ENCODE results near the gene TMEM26. TPM values are rescaled to one million over a fixed set of nuclear protein-coding genes. Genes with fewer than 3 reads are reported as not detected.

The TMEM26 gene
- total and polyA plus RNA-seq, 7 experiments from 2014 or later: 0.16 to 0.43 TPM; not detected in 5

DNA sequence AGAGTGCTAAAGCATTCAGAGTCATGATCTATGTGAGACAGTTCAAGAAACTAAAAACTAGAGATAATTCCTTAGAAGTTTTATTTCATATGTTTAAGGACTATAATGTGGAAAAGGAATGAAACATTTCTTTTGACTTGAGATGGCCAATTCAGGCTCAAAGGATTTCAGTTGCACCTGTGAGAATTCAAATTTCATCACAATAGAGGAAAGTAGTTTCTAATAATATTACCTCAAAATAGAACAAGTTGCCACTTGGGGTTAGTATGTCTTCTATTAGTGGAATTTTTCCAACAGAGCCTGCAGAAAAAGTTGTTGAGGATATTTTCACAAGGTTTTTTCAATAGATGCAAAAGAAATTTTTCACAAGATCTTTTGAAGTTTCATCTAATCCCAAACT, 37.4 kb downstream of the TMEM26 start:
- Mint-ChIP-seq H3K4me1 (no peaks in the 10 kb centered on the region), H3K36me3 (peaks cover 0 to 4% (median 0%) of the 10 kb centered on the region in 5 donors), H3K4me3 (no peak overlapping the region), H3K9me3 (peaks cover 0 to 25% (median 10%) of the 10 kb centered on the region in 11 donors), H3K27me3 (peaks cover 0 to 12% (median 5%) of the 10 kb centered on the region in 5 donors), H3K27ac (no peak overlapping the region)
- intact Hi-C loops (cut with micrococcal nuclease): no loop called here
- DNase-seq (no peak), ATAC-seq (no peak)
- H3K9me3 ChIP-seq (ENCODE audit: control insufficient read depth in 2 of 3, low read length in 3 of 3): no peaks in the 10 kb centered on the region
- no peaks in the 10 kb centered on the region for H3K27me3 ChIP-seq (ENCODE audit: control insufficient read depth in 2 of 2, insufficient read depth in 2 of 2, low read length in 2 of 2)
- H3K36me3 ChIP-seq (ENCODE audit: control insufficient read depth in 2 of 3, insufficient read depth in 3 of 3, low read length in 3 of 3): no peaks in the 10 kb centered on the region
- H3K4me3 ChIP-seq (ENCODE audit: low read length): no peak overlapping the region
- no peaks in the 10 kb centered on the region for H3K4me1 ChIP-seq (ENCODE audit: control insufficient read depth in 2 of 2, insufficient read depth in 2 of 2, low read length in 2 of 2)
- POLR2A ChIA-PET: no interaction called here
- CTCF ChIA-PET: no interaction called here
- no peak overlapping the region for H3K27ac ChIP-seq (ENCODE audit: low read depth, low read length)

- Mint-ChIP-seq H3K27me3 (peaks cover 0 to 9% (median 5%) of the 10 kb centered on the region in 5 donors), H3K36me3 (no peaks in the 10 kb centered on the region), H3K4me1 (no peaks in the 10 kb centered on the region), H3K9me3 (no peaks in the 10 kb centered on the region), H3K4me3 (no peak overlapping the region), H3K27ac (no peak overlapping the region)
- no peak overlapping the region for H3K4me3 ChIP-seq (ENCODE audit: low read length)
- no peak for ATAC-seq
- DNase-seq: no peak
- CTCF ChIA-PET: no interaction called here
- no peaks in the 10 kb centered on the region for H3K4me1 ChIP-seq (ENCODE audit: control insufficient read depth in 2 of 2, insufficient read depth in 2 of 2, low read length in 2 of 2)
- intact Hi-C loops (cut with micrococcal nuclease): no loop called here
- H3K27me3 ChIP-seq (ENCODE audit: control insufficient read depth in 2 of 2, insufficient read depth in 2 of 2, low read length in 2 of 2): no peaks in the 10 kb centered on the region
- POLR2A ChIA-PET: no interaction called here
- H3K27ac ChIP-seq (ENCODE audit: low read depth, low read length): no peak overlapping the region
- no peaks in the 10 kb centered on the region for H3K36me3 ChIP-seq (ENCODE audit: control insufficient read depth in 2 of 3, insufficient read depth in 3 of 3, low read length in 3 of 3)
- H3K9me3 ChIP-seq (ENCODE audit: control insufficient read depth in 2 of 3, low read length in 3 of 3): no peaks in the 10 kb centered on the region
These were observed 41.5 kb downstream of the TMEM26 start for GRCh38 chr10:61411706-61412105.

- Mint-ChIP-seq H3K9me3 (no peaks in the 10 kb centered on the region), H3K4me3 (no peak overlapping the region), H3K27me3 (peaks cover 0 to 10% (median 7%) of the 10 kb centered on the region in 5 donors), H3K27ac (no peak overlapping the region), H3K4me1 (no peaks in the 10 kb centered on the region), H3K36me3 (no peaks in the 10 kb centered on the region)
- Histone ChIP-seq H3K4me1 (ENCODE audit: control insufficient read depth in 2 of 2, insufficient read depth in 2 of 2, low read length in 2 of 2) (no peaks in the 10 kb centered on the region), H3K27me3 (ENCODE audit: control insufficient read depth in 2 of 2, insufficient read depth in 2 of 2, low read length in 2 of 2) (no peaks in the 10 kb centered on the region), H3K27ac (ENCODE audit: low read depth, low read length) (no peak overlapping the region), H3K36me3 (ENCODE audit: control insufficient read depth in 2 of 3, insufficient read depth in 3 of 3, low read length in 3 of 3) (no peaks in the 10 kb centered on the region), H3K4me3 (ENCODE audit: low read length) (no peak overlapping the region), H3K9me3 (ENCODE audit: control insufficient read depth in 2 of 3, low read length in 3 of 3) (no peaks in the 10 kb centered on the region)
- intact Hi-C loops (cut with micrococcal nuclease): no loop called here
- ATAC-seq: no peak
- ChIA-PET CTCF (no interaction called here), POLR2A (no interaction called here)
- no peak for DNase-seq
These were observed 42.7 kb downstream of the TMEM26 start for GRCh38 chr10:61410353-61411070.

DNA sequence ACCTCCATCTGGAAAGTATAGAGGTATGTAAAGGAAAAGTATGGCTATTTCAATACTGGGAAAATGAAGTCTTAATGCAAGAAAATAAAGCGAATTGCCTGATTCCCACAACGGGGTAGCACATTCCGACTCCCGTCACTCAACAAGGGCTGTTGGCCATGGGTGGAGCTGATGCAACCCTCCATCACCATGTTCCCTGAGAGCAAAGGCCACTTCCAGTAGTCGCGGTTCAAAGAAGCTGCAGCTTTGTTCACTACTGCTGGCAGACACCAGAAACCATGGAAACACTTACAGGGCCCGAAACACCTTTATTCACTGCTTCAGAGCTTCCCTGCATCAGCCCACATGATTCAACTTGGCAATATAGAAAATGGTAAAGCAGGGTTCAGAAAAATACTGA, 44.0 kb downstream of the TMEM26 start:
- intact Hi-C loops (cut with micrococcal nuclease): no loop called here
- no peaks in the 10 kb centered on the region for H3K36me3 Mint-ChIP-seq
- CTCF ChIA-PET: no interaction called here
- H3K27ac Mint-ChIP-seq: no peak overlapping the region
- no peak overlapping the region for H3K4me3 Mint-ChIP-seq
- DNase-seq: no peak
- no peaks in the 10 kb centered on the region for H3K9me3 Mint-ChIP-seq
- no peak overlapping the region for H3K27ac ChIP-seq (ENCODE audit: low read depth, low read length)
- no peaks in the 10 kb centered on the region for H3K4me1 ChIP-seq (ENCODE audit: control insufficient read depth in 2 of 2, insufficient read depth in 2 of 2, low read length in 2 of 2)
- no peaks in the 10 kb centered on the region for H3K27me3 ChIP-seq (ENCODE audit: control insufficient read depth in 2 of 2, insufficient read depth in 2 of 2, low read length in 2 of 2)
- H3K36me3 ChIP-seq (ENCODE audit: control insufficient read depth in 2 of 3, insufficient read depth in 3 of 3, low read length in 3 of 3): no peaks in the 10 kb centered on the region
- POLR2A ChIA-PET: no interaction called here
- H3K4me1 Mint-ChIP-seq: no peaks in the 10 kb centered on the region
- no peaks in the 10 kb centered on the region for H3K9me3 ChIP-seq (ENCODE audit: control insufficient read depth in 2 of 3, low read length in 3 of 3)
- H3K4me3 ChIP-seq (ENCODE audit: low read length): no peak overlapping the region
- ATAC-seq: no peak
- peaks cover 0 to 7% (median 5%) of the 10 kb centered on the region in 5 donors for H3K27me3 Mint-ChIP-seq

DNA sequence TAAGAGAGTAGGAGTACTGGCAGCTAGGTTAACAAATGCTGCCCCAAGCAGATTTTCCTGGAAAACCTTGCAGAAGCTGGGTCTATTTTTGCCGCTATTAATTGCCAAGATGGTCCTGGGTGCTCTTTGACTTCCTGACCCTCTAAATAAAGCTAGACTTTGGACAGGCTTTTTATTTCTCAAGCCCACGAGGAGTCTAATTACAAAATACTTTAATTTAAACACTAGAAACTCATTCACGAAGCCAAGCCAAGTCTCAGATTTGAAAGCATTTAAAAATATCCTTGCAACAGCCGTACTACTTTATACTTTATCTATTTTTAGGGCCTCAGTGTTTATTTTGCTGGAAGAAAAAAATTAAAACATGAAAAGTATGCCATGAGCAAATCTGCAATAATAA, 45.1 kb downstream of the TMEM26 start:
- Histone ChIP-seq H3K27ac (ENCODE audit: low read depth, low read length) (no peak overlapping the region), H3K27me3 (ENCODE audit: control insufficient read depth in 2 of 2, insufficient read depth in 2 of 2, low read length in 2 of 2) (no peaks in the 10 kb centered on the region), H3K9me3 (ENCODE audit: control insufficient read depth in 2 of 3, low read length in 3 of 3) (no peaks in the 10 kb centered on the region), H3K4me1 (ENCODE audit: control insufficient read depth in 2 of 2, insufficient read depth in 2 of 2, low read length in 2 of 2) (no peaks in the 10 kb centered on the region), H3K4me3 (ENCODE audit: low read length) (no peak overlapping the region), H3K36me3 (ENCODE audit: control insufficient read depth in 2 of 3, insufficient read depth in 3 of 3, low read length in 3 of 3) (no peaks in the 10 kb centered on the region)
- DNase-seq (no peak), ATAC-seq (no peak)
- Mint-ChIP-seq H3K27me3 (peaks cover 0 to 8% (median 5%) of the 10 kb centered on the region in 5 donors), H3K4me1 (no peaks in the 10 kb centered on the region), H3K9me3 (no peaks in the 10 kb centered on the region), H3K4me3 (no peak overlapping the region), H3K36me3 (no peaks in the 10 kb centered on the region), H3K27ac (no peak overlapping the region)
- ChIA-PET POLR2A (no interaction called here), CTCF (no interaction called here)
- intact Hi-C loops (cut with micrococcal nuclease): no loop called here

- H3K27ac ChIP-seq (ENCODE audit: low read depth, low read length): no peak overlapping the region
- ChIA-PET POLR2A (no interaction called here), CTCF (no interaction called here)
- Mint-ChIP-seq H3K4me3 (no peak overlapping the region), H3K27me3 (peaks cover 0 to 8% (median 2%) of the 10 kb centered on the region in 5 donors), H3K4me1 (no peaks in the 10 kb centered on the region), H3K9me3 (no peaks in the 10 kb centered on the region), H3K36me3 (no peaks in the 10 kb centered on the region), H3K27ac (no peak overlapping the region)
- H3K4me3 ChIP-seq (ENCODE audit: low read length): no peak overlapping the region
- DNase-seq (no peak), ATAC-seq (no peak)
- H3K9me3 ChIP-seq (ENCODE audit: control insufficient read depth in 2 of 3, low read length in 3 of 3): no peaks in the 10 kb centered on the region
- no peaks in the 10 kb centered on the region for H3K36me3 ChIP-seq (ENCODE audit: control insufficient read depth in 2 of 3, insufficient read depth in 3 of 3, low read length in 3 of 3)
- H3K27me3 ChIP-seq (ENCODE audit: control insufficient read depth in 2 of 2, insufficient read depth in 2 of 2, low read length in 2 of 2): no peaks in the 10 kb centered on the region
- intact Hi-C loops (cut with micrococcal nuclease): no loop called here
- no peaks in the 10 kb centered on the region for H3K4me1 ChIP-seq (ENCODE audit: control insufficient read depth in 2 of 2, insufficient read depth in 2 of 2, low read length in 2 of 2)
These were observed 46.4 kb downstream of the TMEM26 start for GRCh38 chr10:61406736-61407135.

- Mint-ChIP-seq H3K4me3 (no peak overlapping the region), H3K27me3 (peaks cover 0 to 8% (median under 1%) of the 10 kb centered on the region in 5 donors), H3K4me1 (no peaks in the 10 kb centered on the region), H3K27ac (no peak overlapping the region), H3K36me3 (no peaks in the 10 kb centered on the region), H3K9me3 (no peaks in the 10 kb centered on the region)
- Histone ChIP-seq H3K27me3 (ENCODE audit: control insufficient read depth in 2 of 2, insufficient read depth in 2 of 2, low read length in 2 of 2) (no peaks in the 10 kb centered on the region), H3K4me1 (ENCODE audit: control insufficient read depth in 2 of 2, insufficient read depth in 2 of 2, low read length in 2 of 2) (no peaks in the 10 kb centered on the region), H3K9me3 (ENCODE audit: control insufficient read depth in 2 of 3, low read length in 3 of 3) (no peaks in the 10 kb centered on the region), H3K36me3 (ENCODE audit: control insufficient read depth in 2 of 3, insufficient read depth in 3 of 3, low read length in 3 of 3) (no peaks in the 10 kb centered on the region), H3K4me3 (ENCODE audit: low read length) (no peak overlapping the region), H3K27ac (ENCODE audit: low read depth, low read length) (no peak overlapping the region)
- intact Hi-C loops (cut with micrococcal nuclease): no loop called here
- ATAC-seq (no peak), DNase-seq (no peak)
- CTCF ChIA-PET: no interaction called here
- POLR2A ChIA-PET: no interaction called here
These were observed 46.9 kb downstream of the TMEM26 start for GRCh38 chr10:61406242-61406641.
